ENCODE measurements around the gene RPA1. TPM values are rescaled to one million over a fixed set of nuclear protein-coding genes. Genes with fewer than 3 reads are reported as not detected.
"Not testable (repeated sequence)": the region's sequence is repeated elsewhere in the genome, so short reads cannot be mapped to it uniquely, and the experiment has no call there.

RPA1 gene
- total RNA-seq, 1 experiment from 2014 or later = 211 TPM

DNA sequence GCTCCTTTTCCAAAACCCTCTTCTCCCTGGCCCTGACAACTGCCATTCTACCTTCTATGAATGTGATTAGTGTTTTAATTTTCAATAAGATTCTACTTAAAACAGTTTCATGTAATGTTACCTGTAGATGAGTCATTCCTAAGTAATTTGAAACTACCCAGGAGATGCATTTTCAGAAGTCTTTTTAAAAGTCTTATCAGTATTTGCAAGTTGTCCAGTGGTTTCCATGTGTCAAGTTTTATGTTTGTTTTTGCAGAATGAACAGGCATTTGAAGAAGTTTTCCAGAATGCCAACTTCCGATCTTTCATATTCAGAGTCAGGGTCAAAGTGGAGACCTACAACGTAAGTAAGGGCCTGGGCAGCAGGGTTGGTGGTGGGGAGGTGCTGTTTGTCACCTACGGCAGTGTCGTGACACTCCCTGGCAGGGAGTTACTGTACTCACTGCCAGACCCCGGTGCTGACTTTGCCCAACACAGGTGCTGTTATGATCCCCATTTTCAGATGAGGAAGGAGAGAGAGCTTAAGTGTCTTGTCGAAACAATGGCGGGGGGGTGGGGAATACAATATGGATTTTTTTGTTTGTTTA is 65.0 kb downstream of the RPA1 start:
- POLR2A ChIA-PET (ENCODE audit: low non-redundant PET) = no interaction called here
- no peak for DNase-seq (ENCODE audit: low spot score)
- Histone ChIP-seq H3K27me3 (replicated peaks; ENCODE audit: insufficient read depth, low read depth, low read length, poor library complexity) (no peaks in the 10 kb centered on the region), H3K4me1 (ENCODE audit: insufficient read depth, low read length, poor library complexity, severe bottlenecking) (no peaks in the 10 kb centered on the region), H3K9me3 (ENCODE audit: low read depth, low read length, poor library complexity, severe bottlenecking) (no peaks in the 10 kb centered on the region), H3K36me3 (ENCODE audit: insufficient read depth, low read length, poor library complexity, severe bottlenecking) (peaks cover 62% of the 10 kb centered on the region), H3K4me3 (ENCODE audit: low read depth, low read length, poor library complexity, severe bottlenecking) (no peak overlapping the region), H3K27ac (ENCODE audit: low read depth, low read length, poor library complexity, severe bottlenecking) (no peak overlapping the region)
- intact Hi-C loops (cut with micrococcal nuclease; ENCODE audit: unreplicated experiment) = no loop called here
- TF ChIP-seq EZH2 (IDR thresholded peaks at IDR 0.05; ENCODE audit: borderline replicate concordance, low read depth, low read length, poor library complexity, severe bottlenecking) = no peak
- TF ChIP-seq, protein P1, sequence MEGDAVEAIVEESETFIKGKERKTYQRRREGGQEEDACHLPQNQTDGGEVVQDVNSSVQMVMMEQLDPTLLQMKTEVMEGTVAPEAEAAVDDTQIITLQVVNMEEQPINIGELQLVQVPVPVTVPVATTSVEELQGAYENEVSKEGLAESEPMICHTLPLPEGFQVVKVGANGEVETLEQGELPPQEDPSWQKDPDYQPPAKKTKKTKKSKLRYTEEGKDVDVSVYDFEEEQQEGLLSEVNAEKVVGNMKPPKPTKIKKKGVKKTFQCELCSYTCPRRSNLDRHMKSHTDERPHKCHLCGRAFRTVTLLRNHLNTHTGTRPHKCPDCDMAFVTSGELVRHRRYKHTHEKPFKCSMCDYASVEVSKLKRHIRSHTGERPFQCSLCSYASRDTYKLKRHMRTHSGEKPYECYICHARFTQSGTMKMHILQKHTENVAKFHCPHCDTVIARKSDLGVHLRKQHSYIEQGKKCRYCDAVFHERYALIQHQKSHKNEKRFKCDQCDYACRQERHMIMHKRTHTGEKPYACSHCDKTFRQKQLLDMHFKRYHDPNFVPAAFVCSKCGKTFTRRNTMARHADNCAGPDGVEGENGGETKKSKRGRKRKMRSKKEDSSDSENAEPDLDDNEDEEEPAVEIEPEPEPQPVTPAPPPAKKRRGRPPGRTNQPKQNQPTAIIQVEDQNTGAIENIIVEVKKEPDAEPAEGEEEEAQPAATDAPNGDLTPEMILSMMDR (conservative IDR thresholded peaks at IDR 0.05; ENCODE audit: low read depth, low read length) = no peak
- BruUV-seq (replicated peaks) = no TSS peak
- CTCF ChIA-PET = no interaction called here

DNA sequence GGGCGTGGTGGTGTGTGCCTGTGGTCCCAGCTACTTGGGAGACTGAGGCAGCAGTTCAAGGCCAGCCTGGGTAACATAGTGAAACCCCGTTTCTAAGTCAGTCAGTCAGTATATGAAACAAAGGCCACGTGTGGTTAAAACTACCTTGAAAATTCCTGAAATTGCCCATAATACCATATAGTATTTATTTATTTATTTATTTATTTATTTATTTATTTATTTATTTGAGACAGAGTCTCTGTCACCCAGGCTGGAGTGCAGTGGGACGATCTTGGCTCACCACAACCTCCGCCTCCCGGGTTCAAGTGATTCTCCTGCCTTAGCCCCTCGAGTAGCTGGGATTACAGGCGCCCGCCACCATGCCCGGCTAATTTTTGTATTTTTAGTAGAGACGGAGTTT is 65.7 kb downstream of the RPA1 start:
- intact Hi-C loops (cut with micrococcal nuclease; ENCODE audit: unreplicated experiment); CTCF ChIA-PET; H3K27ac ChIP-seq (ENCODE audit: low read depth, low read length, poor library complexity, severe bottlenecking); POLR2A ChIA-PET (ENCODE audit: low non-redundant PET); H3K27me3 ChIP-seq (replicated peaks; ENCODE audit: insufficient read depth, low read depth, low read length, poor library complexity); H3K4me3 ChIP-seq (ENCODE audit: low read depth, low read length, poor library complexity, severe bottlenecking); H3K4me1 ChIP-seq (ENCODE audit: insufficient read depth, low read length, poor library complexity, severe bottlenecking); DNase-seq (ENCODE audit: low spot score); H3K9me3 ChIP-seq (ENCODE audit: low read depth, low read length, poor library complexity, severe bottlenecking); BruUV-seq (replicated peaks): not testable (repeated sequence)
- peaks cover 59% of the 10 kb centered on the region for H3K36me3 ChIP-seq (ENCODE audit: insufficient read depth, low read length, poor library complexity, severe bottlenecking)

DNA sequence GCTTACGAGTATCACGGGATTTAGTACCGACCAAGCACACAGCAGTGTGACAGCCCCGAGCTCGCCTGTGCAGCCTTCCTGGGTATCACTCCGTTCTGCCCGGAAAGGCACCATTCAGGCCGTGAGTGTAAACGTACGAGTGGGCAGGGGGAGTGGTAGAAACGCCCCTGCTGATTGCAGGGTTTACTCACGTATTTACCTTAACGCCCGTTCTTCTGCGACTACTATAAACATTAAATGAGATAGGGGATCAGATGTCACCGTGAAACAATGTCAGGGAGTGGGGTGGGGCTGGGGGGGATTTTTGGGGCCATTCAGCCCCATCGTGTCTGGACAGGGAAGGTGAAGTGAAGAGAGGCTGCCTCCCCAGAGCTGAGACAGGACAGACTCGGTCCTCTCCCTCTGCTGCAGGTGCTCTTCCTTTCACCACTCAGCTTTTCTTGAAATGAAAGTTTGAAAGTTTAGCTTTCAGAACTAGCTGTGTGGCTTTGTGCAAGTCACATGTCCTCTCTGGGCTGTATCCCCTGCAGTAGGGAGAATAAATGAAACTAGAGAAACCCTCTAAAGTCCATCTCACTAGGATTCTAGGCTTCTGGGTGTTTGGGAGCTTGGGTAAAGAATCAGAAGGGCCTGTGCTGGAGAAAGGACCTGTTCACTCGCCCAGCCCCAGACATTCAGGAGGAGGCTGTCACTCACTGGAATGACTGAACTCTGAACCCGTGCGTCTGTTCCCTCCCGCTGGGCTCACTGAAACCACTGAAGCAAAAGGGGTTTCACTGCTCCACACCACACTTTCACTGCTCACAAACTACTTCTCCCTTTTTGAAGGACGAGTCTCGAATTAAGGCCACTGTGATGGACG is 66.7 kb downstream of the RPA1 start:
- peaks cover 57% of the 10 kb centered on the region for H3K36me3 ChIP-seq (ENCODE audit: insufficient read depth, low read length, poor library complexity, severe bottlenecking)
- H3K9me3 ChIP-seq (ENCODE audit: low read depth, low read length, poor library complexity, severe bottlenecking) = no peaks in the 10 kb centered on the region
- H3K4me3 ChIP-seq (ENCODE audit: low read depth, low read length, poor library complexity, severe bottlenecking) = no peak overlapping the region
- CTCF ChIA-PET = no interaction called here
- POLR2A ChIA-PET (ENCODE audit: low non-redundant PET) = no interaction called here
- no peak for DNase-seq (ENCODE audit: low spot score)
- no TSS peak for BruUV-seq (replicated peaks)
- intact Hi-C loops (cut with micrococcal nuclease; ENCODE audit: unreplicated experiment) = no loop called here
- H3K27me3 ChIP-seq (replicated peaks; ENCODE audit: insufficient read depth, low read depth, low read length, poor library complexity) = no peaks in the 10 kb centered on the region
- H3K4me1 ChIP-seq (ENCODE audit: insufficient read depth, low read length, poor library complexity, severe bottlenecking) = no peaks in the 10 kb centered on the region
- TF ChIP-seq, protein P1 (conservative IDR thresholded peaks at IDR 0.05; ENCODE audit: low read depth, low read length) = no peak
- TF ChIP-seq EZH2 (IDR thresholded peaks at IDR 0.05; ENCODE audit: borderline replicate concordance, low read depth, low read length, poor library complexity, severe bottlenecking) = no peak
- H3K27ac ChIP-seq (ENCODE audit: low read depth, low read length, poor library complexity, severe bottlenecking) = no peak overlapping the region
